OCI-LY3 (cell line): ENCODE measurements around the gene MCUB.

Experiments
- H2AFZ ChIP-seq: fragments of 200-600, 300-600 bp; shearing (Covaris generic); 2 replicates; pipeline ENCODE4 v1.6.0; 2014; ENCODE audit warnings: antibody characterized with exemption, low read depth, low read length
- H3K27ac ChIP-seq: fragments of 200-600, 300-600 bp; sonication (generic); 2 replicates; pipeline ENCODE4 v1.5.1; 2014; ENCODE audit warnings: mild to moderate bottlenecking, low read length, moderate library complexity, mixed read lengths
- H3K27me3 ChIP-seq: fragments of 200-600, 300-600 bp; sonication (generic); 2 replicates; pipeline ENCODE4 v1.6.1; 2014; ENCODE audit warnings: low read depth, low read length, mixed read lengths
- H3K36me3 ChIP-seq: fragments of 200-600, 300-600 bp; sonication (generic); replicated peaks from 2 replicates; pipeline ENCODE3; 2014; ENCODE audit warnings: low read depth, low read length, mixed read lengths
- H3K4me1 ChIP-seq: fragments of 300-600, 200-600 bp; sonication (generic); 2 replicates; pipeline ENCODE4 v1.6.1; 2014; ENCODE audit warnings: low read length, mixed read lengths
- H3K4me2 ChIP-seq: fragments of 200-600, 300-600 bp; sonication (generic); 2 replicates; pipeline ENCODE4 v1.6.1; 2014; ENCODE audit warnings: low read length, mixed read lengths
- H3K4me3 ChIP-seq: fragments of 300-600, 200-600 bp; sonication (generic); 2 replicates; pipeline ENCODE4 v1.5.1; 2014; ENCODE audit warnings: antibody characterized with exemption, mild to moderate bottlenecking, low read length, moderate library complexity
- H3K79me2 ChIP-seq: fragments of 300-600, 200-600 bp; shearing (Covaris generic); 2 replicates; pipeline ENCODE4 v1.6.1; 2014; ENCODE audit warnings: mild to moderate bottlenecking, low read length, mixed read lengths
- H3K9ac ChIP-seq: fragments of 300-600, 200-600 bp; shearing (Covaris generic); 2 replicates; pipeline ENCODE4 v1.6.0; 2014; ENCODE audit warnings: mild to moderate bottlenecking, low read length, moderate library complexity
- H3K9me3 ChIP-seq: fragments of 200-600, 300-600 bp; shearing (Covaris generic); 2 replicates; pipeline ENCODE4 v1.6.1; 2014; ENCODE audit warnings: low read length, mixed read lengths; ENCODE audit not compliant: insufficient read depth
- H4K20me1 ChIP-seq: fragments of 200-600, 300-600 bp; sonication (generic); 2 replicates; pipeline ENCODE4 v1.6.1; 2016; ENCODE audit warnings: low read length, mixed read lengths; ENCODE audit not compliant: insufficient read depth
- CTCF ChIP-seq: fragments of 200-600, 300-600 bp; sonication (generic); IDR thresholded peaks from 2 replicates; pipeline ENCODE4 v1.5.1; 2014; ENCODE audit warnings: antibody characterized with exemption, low read length, low read depth
- EZH2phosphoT487 ChIP-seq: fragments of 200-600 bp; shearing (Covaris generic); IDR thresholded peaks from 2 replicates; pipeline ENCODE4 v1.6.1; 2018; ENCODE audit warnings: antibody characterized with exemption, mixed run types, low read depth

The MCUB gene

GRCh38 chr4:109614466-109614865 lies 54.4 kb downstream of the MCUB start:
- no peaks in the 10 kb centered on the region; the same call in 1 of the 2 replicates for H3K9me3 ChIP-seq
- H4K20me1 ChIP-seq, result no peaks in the 10 kb centered on the region
- no peaks in the 10 kb centered on the region for H3K79me2 ChIP-seq
- no peak overlapping the region for H3K9ac ChIP-seq
- H3K27ac ChIP-seq, result no peak overlapping the region
- H3K4me1 ChIP-seq, result no peaks in the 10 kb centered on the region
- peaks cover 4% of the 10 kb centered on the region for H3K36me3 ChIP-seq
- no peak overlapping the region for H3K4me2 ChIP-seq
- no peak for TF ChIP-seq CTCF
- no peak for TF ChIP-seq EZH2phosphoT487
- H3K4me3 ChIP-seq, result no peak overlapping the region
- H2AFZ ChIP-seq, result no peak overlapping the region
- no peaks in the 10 kb centered on the region for H3K27me3 ChIP-seq

GRCh38 chr4:109615742-109616141 lies 55.7 kb downstream of the MCUB start:
- no peak for TF ChIP-seq CTCF
- no peaks in the 10 kb centered on the region for H3K36me3 ChIP-seq
- H3K27ac ChIP-seq, result no peak overlapping the region
- H3K79me2 ChIP-seq, result no peaks in the 10 kb centered on the region
- H3K4me3 ChIP-seq, result no peak overlapping the region
- no peaks in the 10 kb centered on the region for H4K20me1 ChIP-seq
- no peaks in the 10 kb centered on the region for H3K4me1 ChIP-seq
- no peak overlapping the region for H3K4me2 ChIP-seq
- no peaks in the 10 kb centered on the region for H3K27me3 ChIP-seq
- H3K9me3 ChIP-seq, result no peaks in the 10 kb centered on the region
- no peak overlapping the region for H2AFZ ChIP-seq
- no peak overlapping the region for H3K9ac ChIP-seq

- Histone ChIP-seq H3K4me2 (no peak overlapping the region), H3K9me3 (no peaks in the 10 kb centered on the region), H3K9ac (no peak overlapping the region), H2AFZ (no peak overlapping the region), H3K4me1 (no peaks in the 10 kb centered on the region), H3K79me2 (no peaks in the 10 kb centered on the region), H3K27ac (no peak overlapping the region), H3K27me3 (no peaks in the 10 kb centered on the region), H4K20me1 (no peaks in the 10 kb centered on the region), H3K36me3 (no peaks in the 10 kb centered on the region), H3K4me3 (no peak overlapping the region)
- TF ChIP-seq EZH2phosphoT487, result no peak
- no peak for TF ChIP-seq CTCF
Measured at GRCh38 chr4:109616243-109616642, 56.2 kb downstream of the MCUB start.

GRCh38 chr4:109622626-109623025 lies 62.6 kb downstream of the MCUB start:
- Histone ChIP-seq H3K79me2 (no peaks in the 10 kb centered on the region), H4K20me1 (no peaks in the 10 kb centered on the region), H3K4me1 (no peaks in the 10 kb centered on the region), H3K4me2 (no peak overlapping the region), H3K4me3 (no peak overlapping the region), H3K36me3 (no peaks in the 10 kb centered on the region), H3K27ac (no peak overlapping the region), H3K9me3 (no peaks in the 10 kb centered on the region), H3K27me3 (no peaks in the 10 kb centered on the region), H2AFZ (no peak overlapping the region), H3K9ac (no peak overlapping the region)
- TF ChIP-seq CTCF (no peak), EZH2phosphoT487 (no peak)
